HL-60 (cell line): ENCODE measurements around the gene PBX1.

Experiments used
- CTCF ChIP-seq: IDR thresholded peaks from one replicate; pipeline ENCODE4 v1.5.1; 2011; ENCODE audit warnings: low read length, control low read depth, inconsistent platforms; ENCODE audit not compliant: insufficient read depth
- GABPA ChIP-seq: IDR thresholded peaks from 2 replicates; pipeline ENCODE4 v1.6.1; 2012; ENCODE audit warnings: low read depth
- POLR2AphosphoS5 ChIP-seq: IDR thresholded peaks from 2 replicates; pipeline ENCODE4 v1.6.1; 2012; ENCODE audit warnings: low read depth
- REST ChIP-seq: IDR thresholded peaks from 2 replicates; pipeline ENCODE4 v1.6.1; 2012; ENCODE audit warnings: low read depth; ENCODE audit not compliant: insufficient replicate concordance
- SPI1 ChIP-seq: IDR thresholded peaks from 2 replicates; pipeline ENCODE4 v1.6.1; 2012; ENCODE audit warnings: low read depth, mild to moderate bottlenecking, borderline replicate concordance

- TF ChIP-seq CTCF (no peak), GABPA (no peak), SPI1 (no peak), REST (no peak), POLR2AphosphoS5 (no peak)
These were observed 88.2 kb downstream of the PBX1 start for GRCh38 chr1:164647211-164647610.
